COLO668 (cell line): Measurements from ENCODE around the gene CSTB.

ENCODE experiments used
- DNase-seq: peaks from one replicate; lab custom pipeline; 2025; ENCODE audit not compliant: unreplicated experiment; lab: John Stamatoyannopoulos, UW

The CSTB gene

DNA sequence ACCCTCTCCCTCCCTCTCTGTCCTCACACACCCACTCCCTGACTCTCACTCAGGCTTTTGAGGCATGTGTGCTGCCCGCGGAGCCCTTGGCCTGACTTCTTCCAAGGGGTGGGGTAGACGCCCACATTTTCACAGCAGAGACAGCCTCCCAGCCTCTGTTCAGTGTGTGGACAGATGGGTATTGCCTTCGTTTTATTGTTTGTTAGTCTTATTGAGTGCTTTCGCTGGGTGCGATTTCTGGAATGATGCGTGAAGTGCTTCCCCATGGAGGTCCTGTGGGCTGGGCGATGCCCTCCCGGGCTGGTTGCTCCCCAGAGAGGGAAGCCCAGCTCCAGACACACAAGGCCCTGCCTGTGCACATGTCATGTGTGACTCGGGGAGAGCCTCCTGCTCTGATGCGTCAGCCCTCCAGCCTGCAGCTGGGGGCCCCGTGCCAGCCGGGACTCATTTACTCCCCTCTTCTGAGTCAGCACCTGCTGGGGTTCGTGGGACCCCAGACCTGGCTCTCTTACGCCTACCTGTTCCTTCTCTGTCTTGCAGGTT, 42.5 kb downstream of the CSTB start:
- no peak for DNase-seq

- no peak for DNase-seq
These were observed 43.0 kb downstream of the CSTB start for GRCh38 chr21:43733060-43733459.

DNA sequence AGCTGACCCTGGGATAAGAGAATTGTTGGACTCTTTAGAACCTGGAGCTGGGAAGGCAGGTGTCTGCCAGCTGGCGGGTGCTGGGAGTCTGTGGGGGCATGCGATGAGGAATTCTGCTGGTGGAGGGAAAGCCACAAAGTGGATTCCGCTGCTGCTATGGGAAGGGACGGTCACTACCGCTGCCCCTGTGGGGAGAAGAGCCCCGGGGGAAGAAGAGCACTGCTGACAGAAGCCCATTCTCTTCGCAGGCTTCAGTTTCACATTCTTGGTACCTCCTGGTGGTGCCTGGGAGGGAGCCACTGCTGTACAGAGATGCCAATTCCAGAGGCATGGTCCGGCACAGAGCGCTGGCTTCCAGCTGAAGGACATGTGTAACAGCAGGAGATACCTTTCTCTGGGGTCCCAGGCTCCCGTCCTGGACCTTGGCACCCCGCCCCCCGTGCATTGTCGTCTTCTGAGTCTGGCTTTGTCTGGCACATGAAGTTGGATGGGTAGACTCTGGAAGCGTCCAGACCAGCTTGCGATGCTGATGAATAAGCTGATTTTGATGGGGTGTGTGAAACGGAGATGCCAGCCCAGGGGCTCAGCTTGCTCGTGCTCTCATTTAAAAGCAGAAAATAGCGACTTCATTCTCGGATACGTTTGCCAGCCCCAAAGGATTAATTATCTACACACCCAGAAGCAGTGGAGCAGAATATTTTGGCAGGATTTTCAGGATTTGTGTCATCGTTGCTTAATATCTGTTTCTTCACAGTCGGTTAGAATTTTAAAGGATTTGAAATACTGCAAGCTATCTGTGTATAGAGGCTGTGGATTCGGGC, 44.0 kb downstream of the CSTB start:
- no peak for DNase-seq

- no peak for DNase-seq
These were observed 44.6 kb downstream of the CSTB start for GRCh38 chr21:43731476-43731875.

GRCh38 chr21:43728467-43729390, 47.4 kb downstream of the CSTB start:
- peak; percentile 79 for DNase-seq

- no peak for DNase-seq
These were observed 48.0 kb downstream of the CSTB start for GRCh38 chr21:43728154-43728466.

DNA sequence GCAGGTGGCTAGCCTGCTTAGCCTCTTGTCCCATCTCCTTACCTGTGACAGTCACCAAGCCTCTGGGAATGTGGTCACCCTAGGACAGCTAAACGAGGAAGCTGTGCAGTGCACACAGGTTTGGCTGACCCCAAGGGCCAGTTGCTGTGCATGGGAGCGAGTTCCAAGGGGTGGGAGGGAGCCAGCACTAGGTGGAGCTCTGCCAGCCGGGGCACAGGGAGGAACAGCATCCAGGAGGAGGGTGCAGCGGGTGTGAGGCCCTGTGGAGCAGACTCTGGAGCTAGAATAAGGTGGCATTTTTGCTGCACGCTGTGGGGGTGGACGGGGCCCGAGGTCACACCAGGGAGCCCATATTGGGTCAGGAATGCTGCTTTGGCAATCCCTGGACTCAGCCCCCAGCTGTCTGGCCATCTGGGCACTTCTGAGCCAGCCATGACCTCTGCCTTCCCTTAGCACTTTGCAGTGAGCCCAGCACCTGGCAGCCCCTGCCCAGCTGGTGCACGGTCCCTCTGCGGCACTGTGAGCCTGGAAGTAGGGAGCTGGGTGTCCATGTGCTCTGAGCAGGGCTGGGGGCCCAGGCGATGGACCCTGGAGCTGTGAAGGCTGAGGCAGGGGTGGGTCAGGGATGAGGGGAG, 48.5 kb downstream of the CSTB start:
- DNase-seq: peak; percentile 31

DNA sequence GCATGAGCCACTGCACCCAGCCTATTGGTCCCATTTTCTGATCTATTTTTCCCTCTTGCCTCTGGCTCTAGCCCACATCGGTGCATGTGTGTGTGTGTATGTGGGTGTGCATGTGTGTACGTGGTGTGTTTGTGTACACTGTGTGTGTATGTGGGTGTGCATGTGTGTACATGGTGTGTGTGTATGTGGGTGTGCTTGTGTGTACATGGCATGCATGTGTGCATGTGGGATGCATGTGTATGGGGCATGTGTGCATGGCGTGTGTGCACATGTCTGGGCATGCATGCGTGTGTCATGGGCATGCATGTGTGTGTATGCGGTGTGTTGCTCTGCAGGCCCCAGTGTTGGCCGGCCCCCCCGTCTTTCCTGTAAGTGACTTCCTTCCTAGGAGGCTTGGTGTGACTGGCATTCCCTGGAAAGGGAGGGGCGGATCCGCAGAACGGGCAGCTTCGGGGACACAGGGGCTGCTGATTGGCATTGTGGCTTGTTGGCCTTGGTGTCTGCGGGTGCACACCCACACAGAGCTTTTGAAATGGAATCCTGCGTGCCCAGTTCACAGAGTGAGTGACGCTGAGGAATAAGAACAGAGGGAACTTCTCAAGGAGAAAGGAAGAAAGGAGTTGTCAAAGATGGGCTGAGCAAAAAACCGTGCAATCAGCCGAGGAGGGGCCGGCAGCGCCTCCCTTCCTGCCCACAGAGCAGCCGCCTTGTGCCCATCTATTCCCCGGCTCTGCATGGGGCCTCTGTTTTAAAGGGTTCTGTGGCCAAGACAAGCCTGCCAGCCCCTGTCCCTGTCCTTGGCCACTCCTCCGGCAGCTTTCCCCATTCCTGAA, 49.2 kb downstream of the CSTB start:
- DNase-seq: no peak
